Hepatocyte (in vitro differentiated cells): ENCODE measurements around the gene TTC7B. TPM values are rescaled to one million over a fixed set of nuclear protein-coding genes. Genes with fewer than 3 reads are reported as not detected.

Experiments used
- DNase-seq: peaks from one replicate; pipeline ENCODE4 v3.0.0-alpha.2; 2016; ENCODE audit warnings: low spot score
- H2AFZ ChIP-seq: fragments of 200-600 bp; sonication (generic); 2 replicates; pipeline ENCODE4 v1.6.0; 2016; ENCODE audit warnings: antibody characterized with exemption, mild to moderate bottlenecking
- H3K27ac ChIP-seq: fragments of 200-600 bp; sonication (generic); 2 replicates; pipeline ENCODE4 v1.5.1; 2016; ENCODE audit warnings: mild to moderate bottlenecking
- H3K27me3 ChIP-seq: fragments of 200-600 bp; sonication (generic); 2 replicates; pipeline ENCODE4 v1.6.1; 2016
- H3K36me3 ChIP-seq: fragments of 200-600 bp; sonication (generic); replicated peaks from 2 replicates; pipeline ENCODE4 v1.5.1; 2016; ENCODE audit warnings: low read depth; ENCODE audit not compliant: insufficient read depth
- H3K4me1 ChIP-seq: fragments of 200-600 bp; sonication (generic); 2 replicates; pipeline ENCODE4 v1.5.1; 2016; ENCODE audit warnings: mild to moderate bottlenecking, moderate library complexity; ENCODE audit not compliant: insufficient read depth
- H3K4me2 ChIP-seq: fragments of 200-600 bp; sonication (generic); 2 replicates; pipeline ENCODE4 v1.6.0; 2016
- H3K4me3 ChIP-seq: fragments of 200-600 bp; sonication (generic); 2 replicates; pipeline ENCODE4 v1.5.1; 2016; ENCODE audit warnings: mild to moderate bottlenecking
- H3K79me2 ChIP-seq: fragments of 200-600 bp; sonication (generic); 2 replicates; pipeline ENCODE4 v1.6.0; 2017; ENCODE audit warnings: mild to moderate bottlenecking
- H3K9me2 ChIP-seq: fragments of 200-600 bp; sonication (generic); replicated peaks from 2 replicates; pipeline ENCODE4 v1.6.0; 2017; ENCODE audit warnings: mild to moderate bottlenecking; ENCODE audit not compliant: insufficient read depth
- H3K9me3 ChIP-seq: fragments of 200-600 bp; sonication (generic); 2 replicates; pipeline ENCODE4 v1.5.1; 2016; ENCODE audit warnings: low read depth, mild to moderate bottlenecking
- H4K20me1 ChIP-seq: fragments of 200-600 bp; sonication (generic); 2 replicates; pipeline ENCODE4 v1.6.0; 2016; ENCODE audit warnings: mild to moderate bottlenecking; ENCODE audit not compliant: insufficient read depth, poor library complexity, severe bottlenecking
- CTCF ChIP-seq: fragments of 200-600 bp; sonication (generic); IDR thresholded peaks from 2 replicates; pipeline ENCODE4 v1.5.1; 2016; ENCODE audit warnings: antibody characterized with exemption, mild to moderate bottlenecking; ENCODE audit not compliant: poor library complexity
- EZH2 ChIP-seq: fragments of 200-600 bp; sonication (generic); IDR thresholded peaks from 2 replicates; pipeline ENCODE4 v1.6.1; 2016; ENCODE audit warnings: antibody characterized with exemption, mild to moderate bottlenecking, borderline replicate concordance
- EZH2phosphoT487 ChIP-seq: fragments of 200-600 bp; sonication (generic); IDR thresholded peaks from one replicate; pipeline ENCODE4 v1.6.1; 2018; ENCODE audit warnings: antibody characterized with exemption, mild to moderate bottlenecking, low read depth, moderate library complexity; ENCODE audit not compliant: unreplicated experiment, severe bottlenecking
- WGBS: methylation state at CpG from one replicate; pipeline ENCODE4 v1.1.6; 2016; ENCODE audit warnings: low lambda C conversion rate; ENCODE audit errors: missing lambda C conversion rate; 5-methylcytosine and 5-hydroxymethylcytosine counted together
- polyA plus RNA-seq: library from polyadenylated mRNA; unstranded; fragments of >200 nt; fragmentation: Nextera tagmentation; extraction: Ambion mirVana; gene quantifications from 2 replicates; pipeline ENCODE4 v1.2.1, GENCODE V29; 2016
- total RNA-seq: library from RNA; depleted of rRNA; stranded (reverse); fragments of >200 nt; gene quantifications from 2 replicates; pipeline ENCODE4 v1.2.3, GENCODE V29; 2014

Gene TTC7B
- total and polyA plus RNA-seq, 2 experiments from 2014 or later = 10.7 to 25.5 TPM

- H3K36me3 ChIP-seq = no peaks in the 10 kb centered on the region
- no peak overlapping the region for H3K4me2 ChIP-seq
- no peak overlapping the region for H3K4me3 ChIP-seq
- peaks cover 3% of the 10 kb centered on the region for H3K4me1 ChIP-seq
- DNase-seq = no peak
- no peak overlapping the region for H2AFZ ChIP-seq
- no peaks in the 10 kb centered on the region for H4K20me1 ChIP-seq
- H3K9me3 ChIP-seq = no peaks in the 10 kb centered on the region
- no peak overlapping the region for H3K27ac ChIP-seq
- TF ChIP-seq EZH2 (no peak), EZH2phosphoT487 (no peak), CTCF (no peak)
- H3K27me3 ChIP-seq = no peaks in the 10 kb centered on the region
- H3K9me2 ChIP-seq = no peaks in the 10 kb centered on the region
- 78% methylated on average over 10 of the region's 10 CpGs for WGBS
- H3K79me2 ChIP-seq = no peaks in the 10 kb centered on the region
Measured at GRCh38 chr14:90671382-90672234, 144.6 kb downstream of the TTC7B start.

- WGBS = 100% methylated on average over 1 of the region's 1 CpG
- H3K4me2 ChIP-seq = no peak overlapping the region
- H3K4me3 ChIP-seq = no peak overlapping the region
- H2AFZ ChIP-seq = no peak overlapping the region
- no peaks in the 10 kb centered on the region for H3K27me3 ChIP-seq
- H3K79me2 ChIP-seq = no peaks in the 10 kb centered on the region
- DNase-seq = no peak
- no peak overlapping the region for H3K27ac ChIP-seq
- no peaks in the 10 kb centered on the region for H3K9me2 ChIP-seq
- H4K20me1 ChIP-seq = no peaks in the 10 kb centered on the region
- H3K36me3 ChIP-seq = no peaks in the 10 kb centered on the region
- TF ChIP-seq EZH2 = no peak
- no peak for TF ChIP-seq EZH2phosphoT487
- TF ChIP-seq CTCF = no peak
- peaks cover 3% of the 10 kb centered on the region for H3K4me1 ChIP-seq
- no peaks in the 10 kb centered on the region for H3K9me3 ChIP-seq
Measured at GRCh38 chr14:90669731-90670130, 146.5 kb downstream of the TTC7B start.

GRCh38 chr14:90666571-90666970 lies 149.7 kb downstream of the TTC7B start:
- H3K9me2 ChIP-seq = no peaks in the 10 kb centered on the region
- H3K4me3 ChIP-seq = no peak overlapping the region
- no peaks in the 10 kb centered on the region for H4K20me1 ChIP-seq
- peaks cover 3% of the 10 kb centered on the region for H3K4me1 ChIP-seq
- H3K4me2 ChIP-seq = peak overlapping the region; percentile 27
- DNase-seq = no peak
- TF ChIP-seq CTCF (no peak), EZH2 (no peak), EZH2phosphoT487 (no peak)
- H3K27me3 ChIP-seq = no peaks in the 10 kb centered on the region
- no peaks in the 10 kb centered on the region for H3K36me3 ChIP-seq
- no peaks in the 10 kb centered on the region for H3K79me2 ChIP-seq
- H3K9me3 ChIP-seq = no peaks in the 10 kb centered on the region
- 48% methylated on average over 3 of the region's 3 CpGs for WGBS
- H2AFZ ChIP-seq = no peak overlapping the region
- H3K27ac ChIP-seq = peak overlapping the region; percentile 22
